SK-N-SH (cell line): ENCODE measurements around the gene SLC6A13. TPM values are rescaled to one million over a fixed set of nuclear protein-coding genes. Genes with fewer than 3 reads are reported as not detected.

Experiments
- CTCF ChIA-PET: fragments of 300-600, 350-600 bp; formaldehyde crosslinking; extraction: SDS; loops from one replicate; lab custom pipeline; 2021; lab: Yijun Ruan, JAX
- POLR2A ChIA-PET: fragments of 350-600 bp; sonication (Branson Sonifier 250); formaldehyde crosslinking; extraction: SDS; loops from one replicate; lab custom pipeline; 2020; ENCODE audit warnings: antibody characterized with exemption, inconsistent platforms; lab: Yijun Ruan, JAX
- DNase-seq: peaks from one replicate; pipeline ENCODE4 v3.0.0; 2012
- H2AFZ ChIP-seq: fragments of 200-600 bp; sonication (generic); 2 replicates; pipeline ENCODE4 v1.8.1; 2016; ENCODE audit warnings: antibody characterized with exemption, mild to moderate bottlenecking, low read depth
- H3F3A ChIP-seq: fragments of 200-600 bp; sonication (generic); replicated peaks from 2 replicates; pipeline ENCODE3; 2016; ENCODE audit warnings: antibody characterized with exemption, mild to moderate bottlenecking; ENCODE audit not compliant: insufficient read depth
- H3K27ac ChIP-seq, 2 experiments: fragments of 200-500 bp in 1 of 2; fragments of 200-600 bp in 1 of 2; sonication (Bioruptor generic) in 1 of 2; sonication (generic), shearing (Covaris generic) in 1 of 2; 2 replicates each; pipeline versions ENCODE4 v1.5.1 to v1.6.1; 2014 to 2016; ENCODE audit warnings: low read depth in 2 of 2, inconsistent platforms in 1 of 2, low read length in 1 of 2, mild to moderate bottlenecking in 1 of 2, mixed read lengths in 1 of 2
- H3K27me3 ChIP-seq: fragments of 200-600 bp; sonication (generic), shearing (Covaris generic); 2 replicates; pipeline ENCODE4 v1.6.1; 2016; ENCODE audit warnings: mixed run types; ENCODE audit not compliant: insufficient read depth
- H3K36me3 ChIP-seq, 2 experiments: fragments of 200-500 bp in 1 of 2; fragments of 200-600 bp in 1 of 2; sonication (Bioruptor generic) in 1 of 2; sonication (generic) in 1 of 2; replicated peaks in 1 of 2; 2 replicates each; pipeline versions ENCODE3 to v1.5.1; 2014 to 2016; ENCODE audit warnings: low read length in 1 of 2, mild to moderate bottlenecking in 1 of 2; ENCODE audit not compliant: insufficient read depth in 2 of 2, control insufficient read depth in 1 of 2
- H3K4me1 ChIP-seq, 2 experiments: fragments of 200-500 bp in 1 of 2; fragments of 200-600 bp in 1 of 2; sonication (Bioruptor generic) in 1 of 2; sonication (generic), shearing (Covaris generic) in 1 of 2; 2 replicates each; pipeline versions ENCODE4 v1.5.1 to v1.6.1; 2014 to 2016; ENCODE audit warnings: low read depth in 1 of 2, low read length in 1 of 2, mixed run types in 1 of 2; ENCODE audit not compliant: insufficient read depth in 2 of 2, control insufficient read depth in 1 of 2
- H3K4me2 ChIP-seq: fragments of 200-600 bp; sonication (generic), shearing (Covaris generic); 2 replicates; pipeline ENCODE4 v1.6.1; 2017; ENCODE audit warnings: mixed run types
- H3K4me3 ChIP-seq, 2 experiments: fragments of 200-500 bp in 1 of 2; fragments of 200-600 bp in 1 of 2; sonication (Bioruptor generic) in 1 of 2; sonication (generic), shearing (Covaris generic) in 1 of 2; 2 replicates each; pipeline versions ENCODE4 v1.5.1 to v1.8.1; 2014 to 2016; ENCODE audit warnings: low read depth in 2 of 2, inconsistent platforms in 1 of 2, low read length in 1 of 2, mild to moderate bottlenecking in 1 of 2, mixed read lengths in 1 of 2, moderate library complexity in 1 of 2
- H3K79me2 ChIP-seq: fragments of 200-600 bp; sonication (generic); 2 replicates; pipeline ENCODE4 v1.8.1; 2017; ENCODE audit warnings: mild to moderate bottlenecking; ENCODE audit not compliant: insufficient read depth
- H3K9ac ChIP-seq: fragments of 200-600 bp; sonication (generic); 2 replicates; pipeline ENCODE4 v1.6.1; 2017; ENCODE audit warnings: mixed run types
- H3K9me2 ChIP-seq: fragments of 200-600 bp; sonication (generic); 2 replicates; pipeline ENCODE4 v1.6.1; 2017; ENCODE audit warnings: mixed run types
- H3K9me3 ChIP-seq: fragments of 200-600 bp; sonication (generic); 2 replicates; pipeline ENCODE4 v1.6.1; 2017; ENCODE audit warnings: mixed run types, mild to moderate bottlenecking, moderate library complexity
- H4K20me1 ChIP-seq: fragments of 200-600 bp; sonication (generic); 2 replicates; pipeline ENCODE4 v1.6.1; 2017; ENCODE audit warnings: mild to moderate bottlenecking, mixed run types; ENCODE audit not compliant: insufficient read depth
- CHD2 ChIP-seq: fragments of 150-350 bp; IDR thresholded peaks from 2 replicates; pipeline ENCODE4 v1.6.1; 2018; ENCODE audit warnings: low read length; ENCODE audit not compliant: partially characterized antibody
- ELF1 ChIP-seq: IDR thresholded peaks from 2 replicates; pipeline ENCODE4 v1.4.0; 2012
- FOSL2 ChIP-seq: IDR thresholded peaks from 2 replicates; pipeline ENCODE4 v1.4.0; 2012; ENCODE audit warnings: low read depth, mild to moderate bottlenecking, moderate library complexity, borderline replicate concordance
- RCOR1 ChIP-seq: fragments of 150-350 bp; IDR thresholded peaks from 2 replicates; pipeline ENCODE4 v1.6.1; 2017; ENCODE audit warnings: antibody characterized with exemption, low read length
- SMC3 ChIP-seq: IDR thresholded peaks from 2 replicates; pipeline ENCODE4 v1.6.1; 2012; ENCODE audit warnings: low read depth, low read length, improper control_type of control experiment
- USF1 ChIP-seq: IDR thresholded peaks from 2 replicates; pipeline ENCODE4 v1.4.0; 2012; ENCODE audit warnings: low read depth, borderline replicate concordance
- YY1 ChIP-seq: IDR thresholded peaks from 2 replicates; pipeline ENCODE4 v1.4.0; 2012; ENCODE audit warnings: low read depth, mild to moderate bottlenecking
- WGBS: methylation state at CpG from one replicate; pipeline ENCODE4 v1.1.6; 2017; ENCODE audit warnings: low lambda C conversion rate; 5-methylcytosine and 5-hydroxymethylcytosine counted together
- polyA plus RNA-seq, 3 experiments: library from polyadenylated mRNA; depleted of rRNA; stranded (reverse); fragments of >200 nt; gene quantifications; 2 replicates each; pipeline ENCODE4 v1.2.3, GENCODE V29; 2012
- TF ChIP-seq, protein P1 (sequence below): IDR thresholded peaks from 2 replicates; pipeline ENCODE4 v1.4.0; 2012; ENCODE audit warnings: low read depth
- TF ChIP-seq, protein P2 (sequence below): IDR thresholded peaks from 2 replicates; pipeline ENCODE4; 2012
- TF ChIP-seq, protein P3 (sequence below): IDR thresholded peaks from 2 replicates; pipeline ENCODE4 v1.4.0; 2012; ENCODE audit warnings: low read depth, borderline replicate concordance

SLC6A13 gene
- polyA plus RNA-seq, 1 of the 3 experiments (the other 2 are of a cell fraction), result 0.05 TPM

- Histone ChIP-seq H3K4me2 (no peak overlapping the region), H3K9me3 (no peaks in the 10 kb centered on the region), H3K79me2 (no peaks in the 10 kb centered on the region), H3K4me1 (no peaks in the 10 kb centered on the region; a peak in 1 of 4 replicates), H3K4me3 (no peak overlapping the region), H3K27me3 (no peaks in the 10 kb centered on the region; the same call in 1 of the 2 replicates), H3K9ac (no peak overlapping the region), H3F3A (no peaks in the 10 kb centered on the region), H2AFZ (no peak overlapping the region), H3K27ac (no peak overlapping the region), H3K36me3 (no peaks in the 10 kb centered on the region), H3K9me2 (no peaks in the 10 kb centered on the region), H4K20me1 (no peaks in the 10 kb centered on the region)
- no peak for DNase-seq
- TF ChIP-seq ELF1 (no peak), USF1 (no peak), CHD2 (no peak), YY1 (no peak), SMC3 (no peak)
- TF ChIP-seq, protein P1, sequence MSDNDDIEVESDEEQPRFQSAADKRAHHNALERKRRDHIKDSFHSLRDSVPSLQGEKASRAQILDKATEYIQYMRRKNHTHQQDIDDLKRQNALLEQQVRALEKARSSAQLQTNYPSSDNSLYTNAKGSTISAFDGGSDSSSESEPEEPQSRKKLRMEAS, result no peak
- TF ChIP-seq, protein P2, sequence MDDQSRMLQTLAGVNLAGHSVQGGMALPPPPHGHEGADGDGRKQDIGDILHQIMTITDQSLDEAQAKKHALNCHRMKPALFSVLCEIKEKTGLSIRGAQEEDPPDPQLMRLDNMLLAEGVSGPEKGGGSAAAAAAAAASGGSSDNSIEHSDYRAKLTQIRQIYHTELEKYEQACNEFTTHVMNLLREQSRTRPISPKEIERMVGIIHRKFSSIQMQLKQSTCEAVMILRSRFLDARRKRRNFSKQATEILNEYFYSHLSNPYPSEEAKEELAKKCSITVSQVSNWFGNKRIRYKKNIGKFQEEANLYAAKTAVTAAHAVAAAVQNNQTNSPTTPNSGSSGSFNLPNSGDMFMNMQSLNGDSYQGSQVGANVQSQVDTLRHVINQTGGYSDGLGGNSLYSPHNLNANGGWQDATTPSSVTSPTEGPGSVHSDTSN, result no peak
- TF ChIP-seq, protein P3, sequence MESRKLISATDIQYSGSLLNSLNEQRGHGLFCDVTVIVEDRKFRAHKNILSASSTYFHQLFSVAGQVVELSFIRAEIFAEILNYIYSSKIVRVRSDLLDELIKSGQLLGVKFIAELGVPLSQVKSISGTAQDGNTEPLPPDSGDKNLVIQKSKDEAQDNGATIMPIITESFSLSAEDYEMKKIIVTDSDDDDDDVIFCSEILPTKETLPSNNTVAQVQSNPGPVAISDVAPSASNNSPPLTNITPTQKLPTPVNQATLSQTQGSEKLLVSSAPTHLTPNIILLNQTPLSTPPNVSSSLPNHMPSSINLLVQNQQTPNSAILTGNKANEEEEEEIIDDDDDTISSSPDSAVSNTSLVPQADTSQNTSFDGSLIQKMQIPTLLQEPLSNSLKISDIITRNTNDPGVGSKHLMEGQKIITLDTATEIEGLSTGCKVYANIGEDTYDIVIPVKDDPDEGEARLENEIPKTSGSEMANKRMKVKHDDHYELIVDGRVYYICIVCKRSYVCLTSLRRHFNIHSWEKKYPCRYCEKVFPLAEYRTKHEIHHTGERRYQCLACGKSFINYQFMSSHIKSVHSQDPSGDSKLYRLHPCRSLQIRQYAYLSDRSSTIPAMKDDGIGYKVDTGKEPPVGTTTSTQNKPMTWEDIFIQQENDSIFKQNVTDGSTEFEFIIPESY, result no peak
- CTCF ChIA-PET, result interaction anchor here (1.6 to 2.4 kb wide), 2 partner anchors 9 to 15 kb away, joined by 5 to 13 read pairs; no protein-coding TSS in a partner anchor
- 41% methylated on average over 5 of the region's 7 CpGs for WGBS
- POLR2A ChIA-PET, result no interaction called here
Observed at GRCh38 chr12:234019-234418, 28.6 kb downstream of the SLC6A13 start.

DNA sequence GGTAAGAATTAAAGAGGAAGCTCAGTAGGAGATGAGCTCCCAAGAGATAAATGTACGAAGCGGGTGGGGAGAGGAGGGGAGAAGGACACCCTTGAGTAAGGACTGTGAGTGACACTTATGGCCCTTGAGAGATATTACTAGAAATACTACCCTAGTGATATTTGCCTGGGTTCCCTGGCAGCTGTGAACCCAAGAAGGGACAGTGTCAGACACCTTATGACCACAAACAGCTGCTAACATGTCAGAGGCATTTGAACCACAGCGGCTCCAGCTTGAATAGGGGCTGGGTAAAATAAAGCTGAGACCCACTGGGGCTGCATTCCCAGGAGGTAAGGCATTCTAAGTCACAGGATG is 29.0 kb downstream of the SLC6A13 start:
- no peak overlapping the region for H3K4me3 ChIP-seq
- H3K27ac ChIP-seq, result no peak overlapping the region
- DNase-seq, result no peak
- CTCF ChIA-PET, result interaction anchor here (1.6 to 2.4 kb wide), 2 partner anchors 9 to 14 kb away, joined by 5 to 13 read pairs; no protein-coding TSS in a partner anchor
- WGBS, result 84% methylated on average over 3 of the region's 3 CpGs
- no peaks in the 10 kb centered on the region for H3K9me2 ChIP-seq
- H3K9me3 ChIP-seq, result no peaks in the 10 kb centered on the region
- no peaks in the 10 kb centered on the region for H3K36me3 ChIP-seq
- H3K27me3 ChIP-seq, result peaks cover 4% of the 10 kb centered on the region; the same call in 1 of the 2 replicates
- no peak overlapping the region for H2AFZ ChIP-seq
- no peaks in the 10 kb centered on the region; a peak in 1 of 4 replicates for H3K4me1 ChIP-seq
- no peaks in the 10 kb centered on the region for H3K79me2 ChIP-seq
- POLR2A ChIA-PET, result no interaction called here
- no peaks in the 10 kb centered on the region for H3F3A ChIP-seq
- H3K9ac ChIP-seq, result no peak overlapping the region
- H4K20me1 ChIP-seq, result no peaks in the 10 kb centered on the region
- TF ChIP-seq RCOR1, result no peak
- TF ChIP-seq FOSL2, result no peak
- no peak overlapping the region for H3K4me2 ChIP-seq
